WTC11 (cell line): ENCODE data around the gene CD300LG.

Experiments
- AFF4 ChIP-seq: sonication (generic); formaldehyde crosslinking; IDR thresholded peaks from 2 replicates; pipeline ENCODE4 v1.8.1; 2023; ENCODE audit warnings: mild to moderate bottlenecking, missing genetic modification reagents, borderline replicate concordance
- CBFB ChIP-seq: sonication (generic); formaldehyde crosslinking; IDR thresholded peaks from 2 replicates; pipeline ENCODE4 v1.8.1; 2022; ENCODE audit warnings: mild to moderate bottlenecking, low read depth, missing genetic modification reagents
- CTCF ChIP-seq: fragments of 200-600 bp; IDR thresholded peaks from 2 replicates; pipeline ENCODE4 v1.8.0; 2022; ENCODE audit warnings: antibody characterized with exemption
- FOXP4 ChIP-seq: sonication (generic); formaldehyde crosslinking; IDR thresholded peaks from 2 replicates; pipeline ENCODE4 v1.8.0; 2022; ENCODE audit warnings: mild to moderate bottlenecking, missing genetic modification reagents
- KAT7 ChIP-seq: sonication (generic); formaldehyde crosslinking; IDR thresholded peaks from 2 replicates; pipeline ENCODE4 v1.8.1; 2023; ENCODE audit warnings: missing genetic modification reagents, mild to moderate bottlenecking, borderline replicate concordance
- MAX ChIP-seq: sonication (generic); formaldehyde crosslinking; IDR thresholded peaks from 2 replicates; pipeline ENCODE4 v1.8.0; 2022; ENCODE audit warnings: mild to moderate bottlenecking, missing genetic modification reagents
- NFYB ChIP-seq: sonication (generic); formaldehyde crosslinking; conservative IDR thresholded peaks from 2 replicates; pipeline ENCODE4 v1.8.0; 2022; ENCODE audit warnings: low read depth, missing genetic modification reagents
- PRDM15 ChIP-seq: sonication (generic); formaldehyde crosslinking; IDR thresholded peaks from 2 replicates; pipeline ENCODE4 v1.8.0; 2022; ENCODE audit warnings: missing genetic modification reagents
- ZMAT4 ChIP-seq: fragments of 250-450 bp; sonication (Bioruptor Pico); IDR thresholded peaks from 2 replicates; pipeline ENCODE4 v1.9.0; 2021; ENCODE audit warnings: mild to moderate bottlenecking

- no peak for TF ChIP-seq MAX
- TF ChIP-seq CBFB (CRISPR knock-in tag) = no peak
- no peak for TF ChIP-seq CTCF
- TF ChIP-seq KAT7 (CRISPR knock-in tag) = no peak
- TF ChIP-seq FOXP4 (CRISPR knock-in tag) = no peak
- TF ChIP-seq PRDM15 (CRISPR knock-in tag) = no peak
- no peak for TF ChIP-seq NFYB
- no peak for TF ChIP-seq AFF4 (CRISPR knock-in tag)
- no peak for TF ChIP-seq ZMAT4
Measured at GRCh38 chr17:43909537-43910231, 62.7 kb downstream of the CD300LG start.
